Keratinocyte (primary cell): ENCODE data around the gene RALGAPA2.

Experiments
- CTCF ChIP-seq, 3 experiments: IDR thresholded peaks in 1 of 3; conservative IDR thresholded peaks in 1 of 3; optimal IDR thresholded peaks in 1 of 3; 2 replicates in 2 of 3; 3 replicates in 1 of 3; pipeline versions ENCODE3 to v1.5.1; 2011; ENCODE audit warnings: low read length in 3 of 3, mild to moderate bottlenecking in 3 of 3, moderate library complexity in 2 of 3, control low read depth in 1 of 3, inconsistent platforms in 1 of 3; ENCODE audit not compliant: insufficient read depth in 2 of 3; ENCODE audit errors: extremely low read depth in 1 of 3
- EZH2 ChIP-seq: IDR thresholded peaks from one replicate; pipeline ENCODE4 v1.6.1; 2012; ENCODE audit warnings: inconsistent platforms, mild to moderate bottlenecking, low read length, moderate library complexity

- TF ChIP-seq CTCF (optimal IDR thresholded peaks at IDR 0.05 in 1 of 3, IDR thresholded peaks at IDR 0.05 in 1 of 3, conservative IDR thresholded peaks at IDR 0.05 in 1 of 3; ENCODE audit: extremely low read depth in 1 of 3, insufficient read depth in 2 of 3, low read length in 3 of 3) (no peak), EZH2 (no peak)
These were observed 157.5 kb downstream of the RALGAPA2 start for GRCh38 chr20:20554951-20555350.
